Mesenteric fat pad (tissue), 1 donor: ENCODE results near the gene RAB2B. TPM values are rescaled to one million over a fixed set of nuclear protein-coding genes. Genes with fewer than 3 reads are reported as not detected.

ENCODE experiments used
- total RNA-seq: library from RNA; stranded (reverse); fragmentation: NEBNext Ultra II Directional; extraction: Animal tissue kit (Norgen Biotek cat#: 25700); gene quantifications from one replicate; pipeline ENCODE4 v1.2.1, GENCODE V29; 2021
- donor health status: DM: yes; HTN: yes; CAD: no.

RAB2B gene
- total RNA-seq, 1 donor from 2014 or later: 24.2 TPM

Other genes starting within 250 kb of the RAB2B start
- 330 TPM for gene HNRNPC, start 207.5 kb downstream of the RAB2B start, total RNA-seq
- 0.80 TPM for gene RPGRIP1, start 196.9 kb downstream of the RAB2B start, total RNA-seq
- gene SUPT16H, start 92.9 kb downstream of the RAB2B start, total RNA-seq: 52.6 TPM
- 60.9 TPM for gene CHD8, start 20.8 kb downstream of the RAB2B start, total RNA-seq
- 85.0 TPM for gene TOX4, start 236 bp upstream of the RAB2B start, total RNA-seq
- gene METTL3, start 34.4 kb upstream of the RAB2B start, total RNA-seq: 37.0 TPM
- gene SALL2, start 49.4 kb upstream of the RAB2B start, total RNA-seq: 2.6 TPM
- gene OR10G3, start 103.1 kb upstream of the RAB2B start, total RNA-seq: not detected
- gene OR10G2, start 158.0 kb upstream of the RAB2B start, total RNA-seq: not detected
- not detected for gene OR4E2, start 176.9 kb upstream of the RAB2B start, total RNA-seq
- gene OR4E1, start 196.9 kb upstream of the RAB2B start, total RNA-seq: not detected